IMR-90 (cell line): ENCODE data around the gene LDLRAD3.

Experiments
- ELK1 ChIP-seq: fragments of 150-350 bp; IDR thresholded peaks from 2 replicates; pipeline ENCODE4 v1.6.1; 2016; ENCODE audit warnings: low read depth, mild to moderate bottlenecking, low read length, moderate library complexity, borderline replicate concordance
- TF ChIP-seq, protein P1 (sequence below): conservative IDR thresholded peaks from 2 replicates; pipeline ENCODE4 v1.5.1; 2012; ENCODE audit warnings: mild to moderate bottlenecking, low read depth, low read length, improper control_type of control experiment
- TF ChIP-seq, protein P2 (sequence below): fragments of 150-350 bp; IDR thresholded peaks from 2 replicates; pipeline ENCODE4 v1.6.1; 2017; ENCODE audit warnings: mild to moderate bottlenecking, antibody characterized with exemption, low read length, low read depth

DNA sequence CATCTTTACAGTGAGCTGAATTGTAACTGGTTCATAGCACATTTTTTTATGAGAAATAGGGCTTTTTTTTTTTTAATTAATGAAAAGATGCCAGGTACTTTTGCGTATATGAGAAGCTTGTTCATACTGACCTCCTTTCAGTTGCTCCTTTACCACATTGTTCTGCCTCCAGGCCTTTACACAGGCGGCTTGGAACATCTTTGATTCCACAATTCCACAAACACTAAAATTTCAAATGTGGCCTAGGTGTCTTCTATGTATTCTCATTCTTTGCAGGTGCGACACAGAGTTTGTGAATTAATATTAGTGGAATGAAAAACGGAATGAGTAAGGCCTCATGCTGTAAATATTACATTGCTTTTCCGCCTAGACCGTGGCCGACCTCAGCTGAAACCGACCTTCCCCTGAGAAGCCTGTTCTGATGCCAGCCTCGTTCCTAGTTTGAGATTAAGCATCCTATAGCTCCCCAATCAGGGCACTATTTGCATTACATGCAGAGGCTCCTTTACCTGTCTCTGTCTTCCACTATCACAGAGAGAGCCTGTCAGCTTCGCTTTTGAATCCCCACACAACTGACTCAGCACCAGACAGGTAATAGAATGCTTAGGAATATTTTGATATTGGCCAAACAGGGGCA is 125.8 kb downstream of the LDLRAD3 start:
- TF ChIP-seq, protein P1, sequence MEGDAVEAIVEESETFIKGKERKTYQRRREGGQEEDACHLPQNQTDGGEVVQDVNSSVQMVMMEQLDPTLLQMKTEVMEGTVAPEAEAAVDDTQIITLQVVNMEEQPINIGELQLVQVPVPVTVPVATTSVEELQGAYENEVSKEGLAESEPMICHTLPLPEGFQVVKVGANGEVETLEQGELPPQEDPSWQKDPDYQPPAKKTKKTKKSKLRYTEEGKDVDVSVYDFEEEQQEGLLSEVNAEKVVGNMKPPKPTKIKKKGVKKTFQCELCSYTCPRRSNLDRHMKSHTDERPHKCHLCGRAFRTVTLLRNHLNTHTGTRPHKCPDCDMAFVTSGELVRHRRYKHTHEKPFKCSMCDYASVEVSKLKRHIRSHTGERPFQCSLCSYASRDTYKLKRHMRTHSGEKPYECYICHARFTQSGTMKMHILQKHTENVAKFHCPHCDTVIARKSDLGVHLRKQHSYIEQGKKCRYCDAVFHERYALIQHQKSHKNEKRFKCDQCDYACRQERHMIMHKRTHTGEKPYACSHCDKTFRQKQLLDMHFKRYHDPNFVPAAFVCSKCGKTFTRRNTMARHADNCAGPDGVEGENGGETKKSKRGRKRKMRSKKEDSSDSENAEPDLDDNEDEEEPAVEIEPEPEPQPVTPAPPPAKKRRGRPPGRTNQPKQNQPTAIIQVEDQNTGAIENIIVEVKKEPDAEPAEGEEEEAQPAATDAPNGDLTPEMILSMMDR, result no peak
- no peak for TF ChIP-seq ELK1
- TF ChIP-seq, protein P2, sequence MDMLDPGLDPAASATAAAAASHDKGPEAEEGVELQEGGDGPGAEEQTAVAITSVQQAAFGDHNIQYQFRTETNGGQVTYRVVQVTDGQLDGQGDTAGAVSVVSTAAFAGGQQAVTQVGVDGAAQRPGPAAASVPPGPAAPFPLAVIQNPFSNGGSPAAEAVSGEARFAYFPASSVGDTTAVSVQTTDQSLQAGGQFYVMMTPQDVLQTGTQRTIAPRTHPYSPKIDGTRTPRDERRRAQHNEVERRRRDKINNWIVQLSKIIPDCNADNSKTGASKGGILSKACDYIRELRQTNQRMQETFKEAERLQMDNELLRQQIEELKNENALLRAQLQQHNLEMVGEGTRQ, result no peak
